GM21528 (cell line): ENCODE measurements around the gene PCDHGA6.

Experiments used
- ATAC-seq: cut with Tn5 transposase; IDR thresholded peaks from one replicate; pipeline ENCODE4 v1.9.1; 2021; ENCODE audit warnings: mild to moderate bottlenecking, moderate library complexity; ENCODE audit not compliant: unreplicated experiment, low FRiP score

PCDHGA6 gene

GRCh38 chr5:141419074-141419880 is 45.6 kb downstream of the PCDHGA6 start:
- ATAC-seq, result no peak

- ATAC-seq, result no peak
Measured at GRCh38 chr5:141420855-141421488, 47.3 kb downstream of the PCDHGA6 start, which contains the start of gene PCDHGA11. Gene PCDHGA11 (plus strand): TSS chr5:141421051. CDS start chr5:141421228, 177 bp downstream.

DNA sequence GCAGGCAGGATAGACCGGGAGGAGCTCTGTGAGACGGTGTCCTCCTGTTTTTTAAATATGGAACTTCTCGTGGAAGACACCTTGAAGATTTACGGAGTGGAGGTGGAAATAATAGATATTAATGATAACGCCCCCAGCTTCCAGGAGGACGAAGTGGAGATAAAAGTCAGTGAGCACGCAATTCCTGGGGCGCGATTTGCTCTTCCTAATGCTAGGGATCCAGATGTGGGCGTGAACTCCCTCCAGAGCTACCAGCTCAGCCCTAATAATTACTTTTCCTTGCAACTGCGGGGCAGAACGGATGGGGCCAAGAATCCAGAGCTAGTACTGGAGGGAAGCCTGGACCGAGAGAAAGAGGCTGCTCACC is 47.8 kb downstream of the PCDHGA6 start:
- ATAC-seq, result no peak

DNA sequence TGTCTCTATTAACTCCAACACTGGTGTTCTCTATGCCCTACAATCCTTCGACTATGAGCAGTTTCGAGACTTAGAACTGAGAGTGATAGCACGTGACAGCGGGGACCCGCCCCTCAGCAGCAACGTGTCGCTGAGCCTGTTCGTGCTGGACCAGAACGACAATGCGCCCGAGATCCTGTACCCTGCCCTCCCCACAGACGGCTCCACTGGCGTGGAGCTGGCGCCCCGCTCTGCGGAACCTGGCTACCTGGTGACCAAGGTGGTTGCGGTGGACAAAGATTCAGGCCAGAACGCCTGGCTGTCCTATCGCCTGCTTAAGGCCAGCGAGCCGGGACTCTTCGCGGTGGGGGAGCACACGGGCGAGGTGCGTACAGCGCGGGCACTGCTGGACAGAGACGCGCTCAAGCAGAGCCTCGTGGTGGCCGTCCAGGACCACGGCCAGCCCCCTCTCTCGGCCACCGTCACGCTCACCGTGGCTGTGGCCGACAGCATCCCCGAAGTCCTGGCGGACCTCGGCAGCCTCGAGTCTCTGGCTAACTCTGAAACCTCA is 49.1 kb downstream of the PCDHGA6 start:
- no peak for ATAC-seq

DNA sequence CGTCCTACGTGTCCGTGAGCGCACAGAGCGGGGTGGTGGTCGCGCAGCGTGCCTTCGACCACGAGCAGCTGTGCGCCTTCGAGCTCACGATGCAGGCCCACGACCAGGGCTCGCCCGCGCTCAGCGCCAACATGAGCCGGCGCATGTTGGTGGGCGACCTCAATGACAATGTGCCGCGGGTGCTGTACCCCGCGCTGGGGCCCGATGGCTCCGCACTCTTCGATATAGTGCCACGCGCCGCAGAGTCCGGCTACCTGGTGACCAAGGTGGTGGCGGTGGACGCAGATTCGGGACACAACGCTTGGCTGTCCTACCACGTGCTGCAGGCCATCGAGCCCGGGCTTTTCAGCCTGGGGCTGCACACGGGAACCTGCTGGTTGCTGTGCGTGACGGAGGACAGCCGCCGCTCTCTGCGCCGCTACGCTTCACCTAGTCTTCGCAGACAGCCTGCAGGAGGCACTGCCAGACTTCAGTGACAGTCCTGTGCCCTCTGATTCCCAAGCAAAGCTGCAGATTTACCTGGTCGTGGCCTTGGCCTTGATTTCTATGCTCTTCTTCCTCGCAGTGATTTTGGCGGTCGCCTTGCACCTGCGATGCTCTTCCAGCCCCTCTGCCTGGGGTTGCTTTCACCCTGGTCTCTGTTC is 54.2 kb downstream of the PCDHGA6 start:
- ATAC-seq, result no peak
